HCT116 (cell line): ENCODE data around the gene EP400. TPM values are rescaled to one million over a fixed set of nuclear protein-coding genes. Genes with fewer than 3 reads are reported as not detected.

Experiments
- ATAC-seq: fragments of 200-7000 bp; cut with Tn5 transposase; 2 replicates; pipeline ENCODE4 v1.9.1; 2020; ENCODE audit warnings: mild to moderate bottlenecking, moderate library complexity
- BruUV-seq: library from RNA; stranded (reverse); fragments of 400-500 nt; replicated peaks from 2 replicates; lab custom pipeline; 2021; lab: Mats Ljungman, UMichigan
- CTCF ChIA-PET: fragments of 300-600 bp; sonication (Branson Sonifier 250); formaldehyde crosslinking; loops from one replicate; lab custom pipeline; 2021; ENCODE audit warnings: antibody characterized with exemption; lab: Charles Lee
- POLR2A ChIA-PET: fragments of 300-600, 350-600 bp; sonication (Branson Sonifier 250); formaldehyde crosslinking; loops from one replicate; lab custom pipeline; 2021; ENCODE audit warnings: antibody characterized with exemption; lab: Charles Lee
- RAD21 ChIA-PET, 2 experiments: fragments of 300-600 bp; sonication (Branson Sonifier 250); formaldehyde crosslinking; loops; one replicate each; lab custom pipeline; 2023; ENCODE audit warnings: low total read pairs in 2 of 2; ENCODE audit not compliant: uncharacterized antibody in 2 of 2, unreplicated experiment in 2 of 2, low non-redundant PET in 1 of 2; lab: Charles Lee
- DNase-seq: peaks from one replicate; pipeline ENCODE4 v3.0.0-alpha.2; 2010; ENCODE audit warnings: low read depth, low spot score
- H2AFZ ChIP-seq: fragments of 200-600 bp; shearing (Covaris generic), sonication (generic); 2 replicates; pipeline ENCODE4 v1.6.1; 2017; ENCODE audit warnings: low read depth, mixed run types, mixed read lengths, antibody characterized with exemption, low read length; ENCODE audit not compliant: poor library complexity, severe bottlenecking
- H3K27ac ChIP-seq: 2 replicates; pipeline ENCODE4 v1.5.1; 2012; ENCODE audit warnings: low read depth, low read length
- H3K27me3 ChIP-seq: fragments of 200-600 bp; sonication (generic); 2 replicates; pipeline ENCODE4 v1.6.1; 2016; ENCODE audit warnings: mixed run types, low read length, mixed read lengths; ENCODE audit not compliant: insufficient read depth
- H3K36me3 ChIP-seq, 2 experiments: fragments of 200-500 bp in 1 of 2; fragments of 200-600 bp in 1 of 2; sonication (Bioruptor generic) in 1 of 2; sonication (generic) in 1 of 2; 2 replicates each; pipeline versions ENCODE4 v1.5.1 to v1.6.1; 2014 to 2016; ENCODE audit warnings: low read length in 2 of 2, inconsistent platforms in 1 of 2, mixed read lengths in 1 of 2, mixed run types in 1 of 2; ENCODE audit not compliant: insufficient read depth in 2 of 2, control insufficient read depth in 1 of 2
- H3K4me1 ChIP-seq, 2 experiments: fragments of 200-600 bp in 1 of 2; sonication (generic) in 1 of 2; 2 replicates each; pipeline versions ENCODE4 v1.5.1 to v1.6.1; 2012 to 2017; ENCODE audit warnings: low read length in 2 of 2, inconsistent platforms in 1 of 2, mild to moderate bottlenecking in 1 of 2, mixed read lengths in 1 of 2, mixed run types in 1 of 2, moderate library complexity in 1 of 2; ENCODE audit not compliant: insufficient read depth in 2 of 2, control insufficient read depth in 1 of 2
- H3K4me2 ChIP-seq: fragments of 200-600 bp; sonication (generic); 2 replicates; pipeline ENCODE4 v1.6.1; 2017; ENCODE audit warnings: mixed run types, low read length, mixed read lengths
- H3K4me3 ChIP-seq, 2 experiments: fragments of 200-600 bp in 1 of 2; sonication (generic) in 1 of 2; replicated peaks in 1 of 2; 2 replicates each; pipeline ENCODE4 v1.5.1; 2011 to 2016; ENCODE audit warnings: low read length in 2 of 2, control low read depth in 1 of 2, low read depth in 1 of 2, mild to moderate bottlenecking in 1 of 2, mixed read lengths in 1 of 2, mixed run types in 1 of 2
- H3K79me2 ChIP-seq: fragments of 200-600 bp; sonication (generic); 2 replicates; pipeline ENCODE4 v1.6.1; 2017; ENCODE audit warnings: mild to moderate bottlenecking, mixed run types, low read length, moderate library complexity, mixed read lengths; ENCODE audit not compliant: insufficient read depth
- H3K9ac ChIP-seq: fragments of 200-600 bp; sonication (generic); 2 replicates; pipeline ENCODE4 v1.6.1; 2016; ENCODE audit warnings: low read length, mixed read lengths
- H3K9me2 ChIP-seq: fragments of 200-600 bp; sonication (generic), shearing (Covaris generic); 2 replicates; pipeline ENCODE4 v1.6.1; 2017; ENCODE audit warnings: mixed run types, mild to moderate bottlenecking, moderate library complexity; ENCODE audit not compliant: insufficient read depth
- H3K9me3 ChIP-seq, 2 experiments: fragments of 200-500 bp in 1 of 2; fragments of 200-600 bp in 1 of 2; sonication (Bioruptor generic) in 1 of 2; sonication (generic) in 1 of 2; 2 replicates each; pipeline ENCODE4 v1.6.1; 2014 to 2017; ENCODE audit warnings: low read length in 2 of 2, mixed read lengths in 2 of 2, inconsistent platforms in 1 of 2, low read depth in 1 of 2, mild to moderate bottlenecking in 1 of 2, mixed run types in 1 of 2, moderate library complexity in 1 of 2; ENCODE audit not compliant: control insufficient read depth in 1 of 2, insufficient read depth in 1 of 2
- H4K20me1 ChIP-seq: fragments of 200-600 bp; sonication (generic), shearing (Covaris generic); 2 replicates; pipeline ENCODE4 v1.6.1; 2017; ENCODE audit warnings: mixed run types, mild to moderate bottlenecking, moderate library complexity; ENCODE audit not compliant: insufficient read depth
- CBX3 ChIP-seq: IDR thresholded peaks from 2 replicates; pipeline ENCODE4 v1.6.1; 2012; ENCODE audit warnings: low read depth
- EGR1 ChIP-seq: IDR thresholded peaks from 2 replicates; pipeline ENCODE4 v1.6.1; 2012; ENCODE audit warnings: low read depth
- ELF1 ChIP-seq: IDR thresholded peaks from 2 replicates; pipeline ENCODE4 v1.6.1; 2012; ENCODE audit warnings: low read depth, borderline replicate concordance
- EZH2 ChIP-seq: fragments of 200-600 bp; sonication (generic); IDR thresholded peaks from 2 replicates; pipeline ENCODE4 v1.6.1; 2017; ENCODE audit warnings: antibody characterized with exemption, mixed run types
- EZH2phosphoT487 ChIP-seq: fragments of 200-600 bp; IDR thresholded peaks from 2 replicates; pipeline ENCODE4 v1.6.1; 2018; ENCODE audit warnings: antibody characterized with exemption, borderline replicate concordance
- FOSL1 ChIP-seq: IDR thresholded peaks from 2 replicates; pipeline ENCODE4 v1.6.1; 2012; ENCODE audit warnings: low read depth
- JUND ChIP-seq: IDR thresholded peaks from 2 replicates; pipeline ENCODE4 v1.6.1; 2012
- POLR2A ChIP-seq: IDR thresholded peaks from 2 replicates; pipeline ENCODE4 v1.7.0; 2011; ENCODE audit warnings: borderline replicate concordance; ENCODE audit not compliant: insufficient read depth, insufficient read length; ENCODE audit errors: extremely low read depth
- POLR2AphosphoS5 ChIP-seq: IDR thresholded peaks from 2 replicates; pipeline ENCODE4 v1.6.1; 2011; ENCODE audit warnings: mild to moderate bottlenecking, low read depth, low read length, moderate library complexity
- RAD21 ChIP-seq: IDR thresholded peaks from 2 replicates; pipeline ENCODE4 v1.6.1; 2012; ENCODE audit warnings: low read depth, mild to moderate bottlenecking
- SP1 ChIP-seq: IDR thresholded peaks from 2 replicates; pipeline ENCODE4 v1.6.1; 2012; ENCODE audit warnings: low read depth
- SRF ChIP-seq: IDR thresholded peaks from 2 replicates; pipeline ENCODE4 v1.6.1; 2012; ENCODE audit warnings: low read depth
- ZFX ChIP-seq: fragments of 450-650 bp; IDR thresholded peaks from 2 replicates; pipeline ENCODE4 v1.6.1; 2017
- ZNF274 ChIP-seq: fragments of 200-500 bp; sonication (Bioruptor generic); IDR thresholded peaks from 2 replicates; pipeline ENCODE4 v1.6.1; 2014; ENCODE audit warnings: mild to moderate bottlenecking, low read depth, low read length, inconsistent platforms
- intact Hi-C: fragments of 100-400 bp; cut with micrococcal nuclease; formaldehyde crosslinking; loops from 2 replicates; pipeline ENCODE4 v1.10.0; 2022
- total RNA-seq: library from RNA; stranded (reverse); gene quantifications from one replicate; pipeline ENCODE4 v1.2.1, GENCODE V29; 2021; ENCODE audit not compliant: unreplicated experiment
- TF ChIP-seq, protein P1 (sequence below): IDR thresholded peaks from 2 replicates; pipeline ENCODE4 v1.6.1; 2011; ENCODE audit warnings: mild to moderate bottlenecking, low read length, moderate library complexity; ENCODE audit not compliant: insufficient replicate concordance; ENCODE audit errors: extremely low read depth
- TF ChIP-seq, protein P2 (sequence below): IDR thresholded peaks from 2 replicates; pipeline ENCODE4 v1.6.1; 2012
- TF ChIP-seq, protein P3 (sequence below): IDR thresholded peaks from 2 replicates; pipeline ENCODE4 v1.6.1; 2012
- TF ChIP-seq, protein P4 (sequence below), 3 experiments: fragments of 200-600 bp in 1 of 3; sonication (generic) in 1 of 3; IDR thresholded peaks in 2 of 3; conservative IDR thresholded peaks in 1 of 3; 2 replicates each; pipeline ENCODE4 v1.5.1; 2012 to 2017; ENCODE audit warnings: low read depth in 2 of 3, low read length in 2 of 3, antibody characterized with exemption in 1 of 3, borderline replicate concordance in 1 of 3, control low read depth in 1 of 3, mild to moderate bottlenecking in 1 of 3, mixed read lengths in 1 of 3, mixed run types in 1 of 3, moderate library complexity in 1 of 3; ENCODE audit not compliant: insufficient read depth in 1 of 3

Gene EP400
- total RNA-seq, 1 experiment from 2014 or later: 54.5 TPM

DNA sequence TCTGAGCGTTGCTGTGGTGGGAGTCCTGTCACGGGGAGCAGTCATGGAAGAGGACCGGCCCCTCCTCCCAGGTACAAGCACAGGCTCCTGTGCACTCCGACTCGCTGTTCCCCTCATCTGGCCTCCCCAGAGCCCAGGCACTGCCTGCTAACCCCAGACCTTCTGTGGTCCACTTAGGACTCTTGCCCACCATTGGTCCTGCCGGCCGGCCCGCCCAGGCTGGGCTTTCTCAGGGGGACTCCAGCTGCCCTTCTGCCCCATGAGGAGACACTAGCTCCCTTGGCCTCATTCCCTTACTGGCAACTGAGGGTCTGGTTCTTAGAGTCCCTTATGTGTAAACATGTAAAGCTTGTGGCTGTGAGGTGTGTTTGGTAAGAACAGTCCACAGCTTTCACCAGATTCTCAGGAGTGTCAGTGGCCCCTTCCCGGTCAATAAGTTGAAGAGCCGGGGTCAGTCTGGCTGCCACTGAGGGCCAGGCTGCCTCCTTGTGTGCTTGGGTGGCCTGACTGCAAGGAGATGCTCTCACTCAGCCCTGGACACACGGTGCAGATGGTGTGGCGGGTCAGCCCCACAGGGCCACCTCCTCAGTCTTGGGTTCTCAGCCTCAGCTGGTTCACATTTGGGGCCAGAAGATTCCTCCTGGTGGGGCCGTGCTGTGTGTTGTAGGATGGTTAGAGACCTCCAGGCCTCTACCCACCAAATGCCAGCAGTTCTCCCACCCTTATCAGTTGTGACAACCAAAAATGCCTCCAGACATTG, 150.7 kb downstream of the EP400 start:
- H2AFZ ChIP-seq: no peak overlapping the region
- POLR2A ChIA-PET: no interaction called here
- no TSS peak for BruUV-seq
- no peak overlapping the region for H3K4me3 ChIP-seq
- intact Hi-C loops: no loop called here
- H3K4me1 ChIP-seq: no peaks in the 10 kb centered on the region
- H3K27me3 ChIP-seq: no peaks in the 10 kb centered on the region
- no peaks in the 10 kb centered on the region for H3K9me3 ChIP-seq
- RAD21 ChIA-PET: no interaction called here
- ATAC-seq: no peak
- CTCF ChIA-PET: no interaction called here
- no peak overlapping the region for H3K27ac ChIP-seq
- peaks cover 0 to 4% of the 10 kb centered on the region in 2 experiments; a peak in 2 of 4 replicates for H3K36me3 ChIP-seq
- H3K9ac ChIP-seq: no peak overlapping the region
- H3K9me2 ChIP-seq: no peaks in the 10 kb centered on the region
- no peak for DNase-seq
- H3K4me2 ChIP-seq: no peak overlapping the region
- H4K20me1 ChIP-seq: no peaks in the 10 kb centered on the region
- H3K79me2 ChIP-seq: no peaks in the 10 kb centered on the region
- no peak for TF ChIP-seq FOSL1
- no peak for TF ChIP-seq EZH2phosphoT487
- TF ChIP-seq, protein P1, sequence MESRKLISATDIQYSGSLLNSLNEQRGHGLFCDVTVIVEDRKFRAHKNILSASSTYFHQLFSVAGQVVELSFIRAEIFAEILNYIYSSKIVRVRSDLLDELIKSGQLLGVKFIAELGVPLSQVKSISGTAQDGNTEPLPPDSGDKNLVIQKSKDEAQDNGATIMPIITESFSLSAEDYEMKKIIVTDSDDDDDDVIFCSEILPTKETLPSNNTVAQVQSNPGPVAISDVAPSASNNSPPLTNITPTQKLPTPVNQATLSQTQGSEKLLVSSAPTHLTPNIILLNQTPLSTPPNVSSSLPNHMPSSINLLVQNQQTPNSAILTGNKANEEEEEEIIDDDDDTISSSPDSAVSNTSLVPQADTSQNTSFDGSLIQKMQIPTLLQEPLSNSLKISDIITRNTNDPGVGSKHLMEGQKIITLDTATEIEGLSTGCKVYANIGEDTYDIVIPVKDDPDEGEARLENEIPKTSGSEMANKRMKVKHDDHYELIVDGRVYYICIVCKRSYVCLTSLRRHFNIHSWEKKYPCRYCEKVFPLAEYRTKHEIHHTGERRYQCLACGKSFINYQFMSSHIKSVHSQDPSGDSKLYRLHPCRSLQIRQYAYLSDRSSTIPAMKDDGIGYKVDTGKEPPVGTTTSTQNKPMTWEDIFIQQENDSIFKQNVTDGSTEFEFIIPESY: no peak
- TF ChIP-seq ELF1: no peak
- TF ChIP-seq POLR2AphosphoS5: no peak
- TF ChIP-seq ZNF274: no peak
- TF ChIP-seq, protein P2, sequence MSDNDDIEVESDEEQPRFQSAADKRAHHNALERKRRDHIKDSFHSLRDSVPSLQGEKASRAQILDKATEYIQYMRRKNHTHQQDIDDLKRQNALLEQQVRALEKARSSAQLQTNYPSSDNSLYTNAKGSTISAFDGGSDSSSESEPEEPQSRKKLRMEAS: no peak
- TF ChIP-seq SP1: no peak
- TF ChIP-seq JUND: no peak
- no peak for TF ChIP-seq POLR2A
- TF ChIP-seq EZH2: no peak
- TF ChIP-seq SRF: no peak
- TF ChIP-seq RAD21: no peak
- TF ChIP-seq, protein P3, sequence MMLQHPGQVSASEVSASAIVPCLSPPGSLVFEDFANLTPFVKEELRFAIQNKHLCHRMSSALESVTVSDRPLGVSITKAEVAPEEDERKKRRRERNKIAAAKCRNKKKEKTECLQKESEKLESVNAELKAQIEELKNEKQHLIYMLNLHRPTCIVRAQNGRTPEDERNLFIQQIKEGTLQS: no peak
- no peak for TF ChIP-seq ZFX
- TF ChIP-seq EGR1: no peak
- no peak for TF ChIP-seq CBX3
- TF ChIP-seq, protein P4, sequence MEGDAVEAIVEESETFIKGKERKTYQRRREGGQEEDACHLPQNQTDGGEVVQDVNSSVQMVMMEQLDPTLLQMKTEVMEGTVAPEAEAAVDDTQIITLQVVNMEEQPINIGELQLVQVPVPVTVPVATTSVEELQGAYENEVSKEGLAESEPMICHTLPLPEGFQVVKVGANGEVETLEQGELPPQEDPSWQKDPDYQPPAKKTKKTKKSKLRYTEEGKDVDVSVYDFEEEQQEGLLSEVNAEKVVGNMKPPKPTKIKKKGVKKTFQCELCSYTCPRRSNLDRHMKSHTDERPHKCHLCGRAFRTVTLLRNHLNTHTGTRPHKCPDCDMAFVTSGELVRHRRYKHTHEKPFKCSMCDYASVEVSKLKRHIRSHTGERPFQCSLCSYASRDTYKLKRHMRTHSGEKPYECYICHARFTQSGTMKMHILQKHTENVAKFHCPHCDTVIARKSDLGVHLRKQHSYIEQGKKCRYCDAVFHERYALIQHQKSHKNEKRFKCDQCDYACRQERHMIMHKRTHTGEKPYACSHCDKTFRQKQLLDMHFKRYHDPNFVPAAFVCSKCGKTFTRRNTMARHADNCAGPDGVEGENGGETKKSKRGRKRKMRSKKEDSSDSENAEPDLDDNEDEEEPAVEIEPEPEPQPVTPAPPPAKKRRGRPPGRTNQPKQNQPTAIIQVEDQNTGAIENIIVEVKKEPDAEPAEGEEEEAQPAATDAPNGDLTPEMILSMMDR (IDR thresholded peaks at IDR 0.05 in 2 of 3, conservative IDR thresholded peaks at IDR 0.05 in 1 of 3; ENCODE audit: borderline replicate concordance in 1 of 3, insufficient read depth in 1 of 3, low read depth in 2 of 3, low read length in 2 of 3): no peak
